GM21786 (cell line): Measurements from ENCODE around the gene SWAP70.
"Not testable (repeated sequence)": the region's sequence is repeated elsewhere in the genome, so short reads cannot be mapped to it uniquely, and the experiment has no call there.

Experiments used
- ATAC-seq: cut with Tn5 transposase; IDR thresholded peaks from one replicate; pipeline ENCODE4 v1.9.1; 2021; ENCODE audit not compliant: unreplicated experiment

Gene SWAP70

DNA sequence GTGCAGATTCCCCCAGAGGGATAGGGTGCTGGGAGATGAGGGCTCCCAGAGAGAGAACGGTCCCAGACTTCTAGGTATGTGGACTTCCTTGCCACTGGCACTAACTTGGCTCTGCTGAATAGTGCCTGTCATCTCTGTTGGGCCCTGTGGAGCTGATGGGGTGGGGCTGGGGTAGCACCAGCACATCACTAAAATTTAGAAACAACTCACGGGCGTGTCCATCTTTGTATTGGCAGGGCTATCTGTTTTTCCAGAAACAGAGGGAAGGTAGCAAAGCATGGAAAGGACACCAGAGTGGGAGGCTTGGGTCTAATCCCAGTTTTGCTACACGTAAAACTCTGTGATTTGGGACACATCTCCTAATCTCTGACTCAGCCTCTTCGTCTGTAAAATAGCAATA lies 25.8 kb downstream of the SWAP70 start:
- no peak for ATAC-seq

DNA sequence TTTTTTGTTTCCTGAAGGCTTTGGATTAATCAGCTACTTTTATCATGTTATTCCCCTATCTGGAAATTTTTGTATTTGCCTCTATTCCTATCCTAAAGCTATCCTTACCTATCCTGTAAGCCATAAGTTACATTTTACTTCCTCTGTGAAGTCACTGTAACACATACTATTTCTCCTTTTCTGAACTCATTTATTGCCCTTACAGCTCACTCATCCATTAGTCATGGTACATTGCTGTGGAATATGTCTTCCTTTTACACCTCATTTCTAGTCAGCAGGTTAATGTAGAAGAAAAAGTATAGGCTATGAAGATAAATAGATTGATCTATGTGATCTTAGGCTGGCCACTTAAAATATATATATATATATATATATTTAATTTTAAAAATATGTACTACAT lies 28.0 kb downstream of the SWAP70 start:
- ATAC-seq: no peak

DNA sequence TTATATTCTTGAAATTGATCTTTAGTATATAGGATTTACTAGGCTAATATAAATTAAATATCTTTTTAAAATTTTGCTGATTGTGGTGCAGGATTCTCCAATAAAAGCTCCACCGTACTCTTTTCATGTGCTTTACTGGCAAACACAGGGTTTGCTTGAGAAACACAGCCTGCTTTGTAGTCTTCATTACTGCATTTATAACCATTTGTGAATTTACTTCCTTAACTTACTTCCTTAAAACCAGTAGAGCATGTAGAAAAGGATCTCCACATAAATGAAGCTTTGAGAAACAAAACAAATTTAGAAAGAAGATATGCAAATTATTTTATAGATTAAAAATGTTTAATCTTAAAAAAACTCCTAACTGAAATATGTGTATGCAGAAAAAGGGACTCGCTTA lies 28.8 kb downstream of the SWAP70 start:
- no peak for ATAC-seq

DNA sequence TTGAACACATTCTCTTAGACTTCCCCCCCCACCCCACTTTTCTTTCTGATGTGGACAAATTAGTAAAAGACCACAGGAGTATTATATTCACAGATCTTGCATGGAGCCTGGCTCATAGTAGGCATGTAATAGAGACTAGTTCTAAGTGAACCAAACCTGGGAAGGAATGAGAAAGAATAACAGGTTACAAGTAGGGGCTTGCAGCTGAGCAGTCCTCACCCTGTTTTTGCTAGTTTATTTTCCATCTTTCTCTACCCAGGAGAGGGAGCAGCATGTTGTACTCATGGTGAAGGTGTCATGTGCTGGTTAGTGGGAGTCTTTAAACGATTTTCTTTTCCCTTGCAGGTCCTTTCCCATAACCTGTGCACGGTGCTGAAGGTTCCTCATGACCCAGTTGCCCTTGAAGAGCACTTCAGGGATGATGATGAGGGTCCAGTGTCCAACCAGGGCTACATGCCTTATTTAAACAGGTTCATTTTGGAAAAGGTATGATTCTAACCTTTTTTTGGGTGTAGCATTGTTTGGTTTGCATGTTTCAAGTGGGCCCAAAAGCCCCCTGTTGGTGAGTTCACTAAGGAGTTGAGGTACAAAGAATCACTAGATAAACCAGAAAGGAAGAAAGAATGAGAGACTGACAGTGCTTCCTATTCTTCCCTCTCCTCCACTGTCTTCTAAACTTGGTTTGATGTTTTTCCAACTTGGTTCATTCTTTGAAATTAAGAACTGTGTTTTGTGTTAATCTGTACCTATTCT lies 30.1 kb downstream of the SWAP70 start:
- no peak for ATAC-seq

DNA sequence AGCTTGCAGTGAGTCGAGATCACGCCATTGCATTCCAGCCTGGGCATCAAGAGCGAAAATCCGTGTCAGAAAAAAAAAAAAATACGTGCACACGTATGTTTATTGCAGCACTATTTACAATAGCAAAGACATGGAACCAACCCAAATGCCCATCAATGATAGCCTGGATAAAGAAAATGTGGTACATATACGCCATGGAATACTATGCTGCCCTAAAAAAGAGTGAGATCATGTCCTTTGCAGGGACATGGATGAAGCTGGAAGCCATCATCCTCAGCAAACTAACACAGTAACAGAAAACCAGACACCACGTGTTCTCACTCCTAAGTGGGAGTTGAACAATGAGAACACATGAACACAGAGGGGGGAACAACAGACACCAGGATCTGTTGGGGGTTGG lies 31.4 kb downstream of the SWAP70 start:
- not testable (repeated sequence) for ATAC-seq

DNA sequence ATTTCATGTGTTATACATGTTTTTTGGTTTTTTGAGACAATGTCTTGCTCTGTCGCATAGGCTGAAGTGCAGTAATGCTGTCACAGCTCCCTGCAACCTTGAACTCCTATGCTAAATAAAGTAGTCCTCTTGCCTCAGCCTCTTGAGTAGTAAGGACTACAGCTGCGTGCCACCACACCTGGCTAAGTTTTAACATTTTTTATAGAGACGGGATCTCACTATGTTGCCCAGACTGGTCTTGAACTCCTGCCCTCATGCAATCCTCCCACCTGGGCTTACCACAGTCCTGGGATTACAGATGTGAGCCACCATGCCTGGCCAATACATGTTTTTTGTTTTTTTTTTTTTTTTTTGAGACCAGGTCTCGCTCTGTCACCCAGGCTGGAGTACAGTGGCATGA lies 33.9 kb downstream of the SWAP70 start:
- ATAC-seq: no peak

DNA sequence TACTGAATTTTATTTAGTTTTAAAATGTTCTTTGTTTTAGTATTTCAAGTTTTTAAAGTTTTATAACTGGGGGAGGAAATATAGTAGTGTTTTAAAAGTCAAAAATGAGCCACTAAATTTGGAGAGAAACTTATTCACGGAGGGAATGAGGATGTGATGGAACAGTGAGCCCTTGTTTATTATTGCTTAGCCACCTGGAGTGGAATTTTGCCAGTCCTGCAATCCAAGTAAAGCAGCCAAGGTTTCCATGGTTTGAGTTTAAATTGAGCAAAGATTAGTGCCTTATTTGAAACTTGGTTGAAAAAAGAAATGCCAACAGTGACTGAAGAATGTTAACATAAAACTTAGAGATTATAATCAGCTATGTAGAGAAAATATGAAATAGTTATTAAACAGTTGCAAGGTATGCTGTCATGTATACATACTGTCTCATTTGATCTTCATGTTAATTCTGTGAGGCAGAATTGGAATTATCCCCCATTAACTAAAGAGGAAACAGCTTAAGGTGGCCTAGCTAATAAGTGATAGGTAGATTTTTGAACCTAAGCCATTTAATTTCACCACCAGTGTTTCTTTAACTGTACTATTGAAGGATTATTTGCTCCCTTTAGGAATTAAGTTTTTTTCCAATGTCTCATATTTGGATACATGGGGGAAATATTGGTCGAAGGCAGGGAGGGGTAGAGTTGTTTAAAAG lies 36.4 kb downstream of the SWAP70 start:
- ATAC-seq: no peak

DNA sequence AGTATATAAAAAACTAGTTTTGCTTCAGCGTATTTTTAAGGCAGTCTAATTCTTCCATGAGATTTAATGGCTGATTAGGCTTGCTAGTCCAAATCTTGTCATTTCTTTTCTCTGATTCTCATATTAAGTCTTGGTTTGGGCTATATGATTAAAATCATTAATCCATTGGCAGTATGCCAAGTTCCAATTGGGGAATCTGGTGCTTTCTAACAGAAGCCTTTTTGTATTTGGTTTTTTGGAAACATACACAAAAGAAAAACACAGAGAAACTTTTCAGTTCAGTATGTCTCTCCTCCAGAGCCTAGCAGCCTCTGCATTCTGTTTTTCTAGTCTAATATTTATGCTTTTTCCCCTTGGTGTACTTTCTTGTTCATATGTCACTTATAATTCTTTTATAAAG lies 37.9 kb downstream of the SWAP70 start:
- ATAC-seq: no peak

DNA sequence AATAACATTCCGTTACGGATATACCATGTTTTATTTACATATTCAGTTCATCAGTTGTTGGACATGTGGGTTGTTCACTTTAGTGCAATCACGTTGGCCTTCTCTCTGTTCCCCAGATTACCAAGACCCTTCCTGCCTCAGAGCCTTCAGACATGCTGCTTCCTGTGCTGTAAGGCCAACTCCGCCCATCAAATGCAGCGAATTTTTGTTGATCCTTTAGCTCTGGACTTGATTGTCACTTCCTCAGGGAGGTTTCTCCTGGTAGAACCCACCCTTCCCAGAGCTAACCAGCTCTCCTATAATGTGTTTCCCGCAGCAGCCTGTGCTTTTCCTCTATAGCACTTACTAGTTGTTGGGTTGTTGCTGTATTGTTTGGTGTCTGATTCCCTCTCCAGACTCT lies 39.4 kb downstream of the SWAP70 start:
- no peak for ATAC-seq

DNA sequence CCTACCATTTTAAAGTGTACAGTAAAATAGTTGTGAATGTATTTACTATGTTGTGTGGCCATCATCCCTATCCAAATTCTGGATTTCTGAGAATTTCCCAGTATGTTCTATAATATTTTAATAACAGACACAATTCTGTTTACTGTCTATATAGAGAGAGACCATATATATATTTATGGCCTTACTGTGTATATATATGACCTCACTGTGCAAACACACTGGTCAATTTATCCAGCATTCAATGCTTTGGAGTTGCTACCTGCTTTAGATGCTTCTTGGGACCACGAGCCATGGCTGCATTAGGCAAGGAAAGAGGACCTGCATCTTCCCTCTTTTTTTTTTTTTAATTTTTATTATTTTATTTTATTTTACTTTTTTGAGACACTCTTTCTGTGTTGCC lies 40.2 kb downstream of the SWAP70 start:
- no peak for ATAC-seq

DNA sequence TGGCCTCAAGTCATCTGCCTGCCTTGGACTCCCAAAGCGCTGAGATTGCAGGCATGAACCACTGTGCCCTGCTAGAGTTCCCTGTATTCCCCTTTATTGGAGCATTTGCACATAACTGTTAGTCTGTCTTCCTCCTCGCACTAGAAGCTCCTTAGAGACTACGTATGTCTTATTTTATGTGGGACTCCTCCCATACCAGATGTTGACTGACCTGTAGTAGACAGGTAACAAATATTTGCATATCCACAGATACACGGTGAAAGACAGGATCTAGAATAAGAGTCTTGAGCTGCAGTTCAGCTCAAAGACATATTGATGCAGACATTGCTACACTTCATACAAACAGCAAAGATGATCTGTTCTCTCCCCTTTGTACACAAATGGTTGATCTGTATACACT lies 40.7 kb downstream of the SWAP70 start:
- no peak for ATAC-seq

DNA sequence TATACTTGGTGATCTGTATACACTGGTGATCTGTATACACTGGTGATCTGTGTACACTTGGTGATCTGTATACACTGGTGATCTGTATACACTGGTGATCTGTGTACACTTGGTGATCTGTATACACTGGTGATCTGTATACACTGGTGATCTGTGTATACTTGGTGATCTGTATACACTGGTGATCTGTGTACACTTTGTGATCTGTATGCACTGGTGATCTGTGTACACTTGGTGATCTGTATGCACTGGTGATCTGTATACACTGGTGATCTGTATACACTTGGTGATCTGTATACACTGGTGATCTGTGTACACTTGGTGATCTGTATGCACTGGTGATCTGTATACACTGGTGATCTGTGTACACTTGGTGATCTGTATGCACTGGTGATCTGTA lies 41.5 kb downstream of the SWAP70 start:
- ATAC-seq: not testable (repeated sequence)

DNA sequence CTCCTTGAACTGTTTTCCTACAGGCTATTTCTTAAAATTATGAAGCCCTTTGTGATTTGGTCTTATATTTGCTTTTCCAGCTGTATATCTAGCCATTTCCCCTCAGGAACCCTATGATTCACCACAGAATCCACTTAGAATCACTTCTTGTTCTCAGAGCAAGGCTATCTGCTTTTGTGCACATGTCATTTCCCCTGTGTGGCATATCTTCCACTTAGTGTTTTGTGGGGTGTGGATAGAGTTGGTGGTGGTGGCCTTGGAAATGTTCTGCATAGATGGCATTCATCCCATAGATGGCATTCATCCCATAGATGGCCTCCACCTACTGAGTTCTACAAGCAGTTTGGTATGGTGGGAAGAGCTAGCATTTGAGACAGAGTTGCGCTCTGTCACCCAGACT lies 44.7 kb downstream of the SWAP70 start:
- no peak for ATAC-seq

DNA sequence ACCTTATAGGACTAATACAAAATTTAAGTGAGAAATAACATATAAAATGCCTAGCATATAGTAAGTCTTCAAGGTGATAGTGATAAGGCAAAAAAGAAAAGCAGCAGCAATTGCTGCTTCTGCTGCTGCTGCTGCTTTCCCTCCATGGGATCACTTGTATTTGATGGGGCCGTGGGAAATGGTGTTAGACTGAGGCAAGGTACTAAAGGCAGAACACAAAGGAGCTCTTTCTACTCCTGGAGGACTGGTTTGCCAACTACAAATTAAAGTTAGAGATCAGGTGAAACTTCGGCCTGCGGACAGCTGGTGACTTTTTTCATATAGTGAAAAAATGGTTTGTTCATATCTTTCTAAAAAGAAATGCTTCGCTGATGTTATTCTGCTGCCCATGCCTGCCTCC lies 46.3 kb downstream of the SWAP70 start:
- ATAC-seq: no peak

DNA sequence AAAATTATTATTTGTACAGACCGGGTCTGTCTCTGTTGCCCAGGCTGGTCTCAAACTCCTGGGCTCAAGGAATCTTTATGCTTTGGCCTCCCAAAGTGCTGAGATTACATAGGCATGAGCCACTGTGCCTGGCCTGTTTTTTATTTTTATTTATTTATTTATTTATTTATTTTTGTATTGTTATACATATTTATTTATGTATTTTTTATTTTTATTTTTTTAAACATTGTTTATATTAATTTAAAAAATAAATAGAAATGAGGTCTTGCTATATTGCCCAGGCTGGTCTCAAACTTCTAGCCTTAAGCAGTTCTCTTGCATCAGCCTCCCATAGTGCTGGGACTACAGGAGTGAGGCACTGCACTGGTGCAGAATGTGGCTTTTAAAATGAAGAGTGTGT lies 47.0 kb downstream of the SWAP70 start:
- no peak for ATAC-seq

DNA sequence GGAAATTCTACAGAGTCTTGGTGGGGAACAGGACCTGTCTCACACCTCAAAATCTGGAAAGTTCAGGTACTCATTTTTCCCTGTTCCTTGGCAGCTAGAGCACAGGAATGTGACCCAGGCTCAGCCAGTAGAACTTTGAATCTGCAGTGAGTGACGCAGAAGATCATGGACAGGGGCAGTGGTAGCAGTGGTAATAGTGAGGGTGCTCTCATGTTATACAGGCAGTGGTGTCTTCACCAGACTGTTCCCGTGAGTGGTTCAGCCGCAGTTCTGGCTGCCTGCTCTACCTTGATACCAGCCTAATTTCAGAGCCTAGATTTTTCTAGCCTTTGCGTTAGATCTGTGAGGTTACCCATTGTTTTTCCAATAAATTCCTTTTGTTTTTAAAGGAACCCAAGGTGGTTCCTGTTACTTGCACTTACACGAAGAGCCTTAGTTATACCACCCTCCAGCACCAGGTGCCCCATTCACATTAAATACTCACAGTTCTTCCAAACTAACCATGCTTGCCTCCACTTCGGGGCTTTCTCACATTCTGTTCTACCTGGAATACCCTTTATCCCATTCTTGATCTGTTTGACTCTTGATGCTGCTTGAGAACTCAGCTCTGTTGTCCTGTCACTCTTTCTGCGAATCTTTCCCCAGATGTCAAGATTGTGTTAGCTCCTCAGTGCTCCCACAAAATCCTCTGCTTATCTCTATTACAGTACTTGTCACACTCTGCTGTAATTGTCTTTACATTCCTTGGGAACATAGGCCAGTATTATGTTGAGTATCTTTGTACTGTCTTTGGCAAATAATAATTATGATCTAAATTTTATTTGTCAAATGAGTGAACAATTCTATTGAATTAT lies 47.8 kb downstream of the SWAP70 start:
- no peak for ATAC-seq

DNA sequence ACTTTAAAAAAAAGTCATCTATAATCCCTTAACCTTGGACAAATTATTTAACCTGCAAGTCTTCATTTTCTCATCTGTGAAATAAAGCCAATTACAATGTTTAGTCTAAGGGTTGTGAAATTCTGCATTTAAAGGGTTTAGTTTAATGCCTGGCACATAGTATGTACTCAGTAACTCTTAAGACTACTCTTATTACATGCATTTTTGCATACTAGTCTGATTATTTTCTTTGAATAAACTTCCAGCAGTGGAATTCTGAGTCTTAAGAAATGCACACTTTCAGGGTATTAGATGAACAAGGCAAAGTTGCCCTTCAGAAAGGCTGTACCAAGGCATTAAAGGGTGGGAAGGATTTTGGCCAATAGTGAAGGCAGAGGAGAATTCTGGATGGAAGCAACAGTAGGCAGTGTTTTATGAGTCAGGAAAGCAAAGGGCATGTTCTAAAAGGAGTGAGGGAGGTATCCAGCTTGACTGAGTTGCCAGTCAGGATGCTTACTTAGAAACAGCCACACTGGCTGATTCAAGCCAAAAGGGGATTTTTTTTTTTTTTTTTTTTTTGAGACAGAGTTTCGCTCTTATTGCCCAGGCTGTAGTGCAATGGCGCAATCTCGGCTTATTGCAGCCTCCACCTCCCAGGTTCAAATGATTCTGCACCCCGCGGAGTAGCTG lies 50.5 kb downstream of the SWAP70 start:
- ATAC-seq: no peak

DNA sequence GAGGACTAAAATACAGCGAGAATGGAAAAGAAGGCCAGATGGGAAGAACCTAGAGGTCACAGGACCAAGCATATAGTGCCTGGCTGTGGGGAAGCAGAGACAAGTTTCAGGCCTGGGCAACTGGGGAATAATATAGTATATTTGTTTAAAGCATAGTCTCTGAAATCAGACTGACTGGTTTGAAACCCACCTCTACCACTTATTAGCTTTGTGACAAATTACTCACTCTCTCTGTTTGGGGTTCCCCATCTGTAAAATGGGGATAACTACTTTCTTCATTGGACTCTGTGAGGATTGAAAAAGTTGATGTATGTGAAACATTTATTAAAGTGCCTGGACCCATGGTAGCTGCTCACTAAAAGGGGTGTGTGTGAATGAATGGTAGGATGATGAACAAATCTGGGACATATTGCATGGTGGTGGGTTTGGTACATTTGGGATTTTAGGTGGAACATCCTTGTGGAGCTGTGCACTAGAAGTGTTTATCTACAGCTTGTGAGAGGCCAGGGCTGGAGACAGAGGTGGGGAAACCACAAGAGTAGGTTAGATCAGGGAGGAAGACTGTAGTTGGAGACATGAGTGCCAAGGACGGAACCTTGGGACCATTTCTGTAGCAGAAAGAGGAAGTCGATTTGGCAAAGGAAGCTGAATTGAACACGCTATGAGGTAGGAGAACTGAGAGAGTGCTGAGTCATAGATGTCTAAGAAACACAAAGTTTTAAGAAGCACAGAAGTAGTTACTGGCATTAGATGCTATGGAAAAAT lies 52.6 kb downstream of the SWAP70 start:
- peak; percentile 84 for ATAC-seq

DNA sequence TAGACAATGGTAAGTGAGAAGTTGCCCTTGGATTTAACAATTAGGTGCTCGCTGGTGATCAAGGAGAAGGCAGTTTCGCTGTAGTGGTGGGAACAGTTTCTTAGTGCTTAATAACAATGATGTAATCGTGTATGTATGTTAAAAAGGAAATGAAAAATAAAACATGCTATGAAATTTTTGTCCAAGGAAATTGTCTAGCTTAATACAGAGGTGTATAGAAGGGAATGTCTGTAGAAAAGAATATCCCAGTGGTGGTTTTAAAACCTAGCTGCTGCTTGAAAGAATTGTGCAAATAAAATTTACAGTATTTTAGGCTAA lies 53.1 kb downstream of the SWAP70 start:
- ATAC-seq: no peak

DNA sequence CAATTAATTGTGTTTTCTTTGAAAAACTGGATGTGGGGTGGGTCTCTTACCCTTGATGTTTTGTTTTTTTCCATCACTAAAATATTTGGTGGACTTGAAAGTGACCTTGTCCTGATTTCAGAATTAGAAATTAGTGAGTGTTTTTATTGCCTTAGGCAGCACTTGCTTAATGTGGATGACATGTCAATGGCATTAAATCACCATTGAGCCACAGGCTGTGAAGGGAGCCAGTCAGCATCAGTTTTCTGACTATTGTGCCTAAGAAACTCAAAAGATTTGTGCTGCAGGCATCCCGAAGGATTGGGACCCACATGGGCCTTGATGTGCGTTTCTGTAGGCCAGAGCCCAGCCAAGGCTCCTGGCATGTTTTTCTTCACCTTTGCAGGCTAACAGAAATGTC lies 53.8 kb downstream of the SWAP70 start:
- ATAC-seq: no peak

DNA sequence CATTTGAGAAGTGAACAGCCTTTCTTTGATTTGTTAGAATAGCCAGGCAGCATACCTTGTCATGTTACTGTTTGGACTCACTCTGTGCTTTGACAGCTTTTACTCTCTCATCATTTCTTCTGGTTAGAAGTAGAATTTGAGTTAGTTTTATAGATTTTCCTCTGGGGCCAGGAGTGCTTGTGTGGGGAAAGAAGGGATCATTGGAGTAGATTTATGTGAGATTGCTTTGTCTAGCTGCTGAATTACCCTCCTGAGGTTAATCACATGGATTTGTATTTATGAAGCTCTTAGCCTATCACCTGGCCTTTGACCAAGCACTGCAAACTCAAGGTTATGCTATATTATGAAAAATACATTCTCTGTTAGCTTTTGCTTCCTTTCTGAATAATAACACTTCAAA lies 54.3 kb downstream of the SWAP70 start:
- no peak for ATAC-seq
